MM.1S (cell line): ENCODE results near the gene CAMK2N1.

Source experiments
- DNase-seq: peaks from one replicate; pipeline ENCODE4 v3.0.0-alpha.2; 2015
- H2AFZ ChIP-seq: fragments of 300-600 bp; sonication (generic); 2 replicates; pipeline ENCODE4 v1.6.0; 2016; ENCODE audit warnings: antibody characterized with exemption, low read length
- H3F3A ChIP-seq: fragments of 300-600 bp; sonication (generic); 2 replicates; pipeline ENCODE4 v1.6.1; 2016; ENCODE audit warnings: mild to moderate bottlenecking, antibody characterized with exemption, low read length, moderate library complexity, mixed read lengths; ENCODE audit not compliant: insufficient read depth
- H3K27ac ChIP-seq: fragments of 300-600 bp; sonication (generic); 2 replicates; pipeline ENCODE4 v1.5.1; 2016; ENCODE audit warnings: mild to moderate bottlenecking, low read length
- H3K27me3 ChIP-seq: fragments of 300-600 bp; sonication (generic); replicated peaks from 2 replicates; pipeline ENCODE4 v1.6.0; 2016; ENCODE audit warnings: low read length; ENCODE audit not compliant: insufficient read depth
- H3K36me3 ChIP-seq: fragments of 300-600 bp; sonication (generic); replicated peaks from 2 replicates; pipeline ENCODE4 v1.6.1; 2016; ENCODE audit warnings: mild to moderate bottlenecking, low read length, mixed read lengths; ENCODE audit not compliant: insufficient read depth
- H3K4me1 ChIP-seq: fragments of 300-600 bp; sonication (generic); 2 replicates; pipeline ENCODE4 v1.6.1; 2016; ENCODE audit warnings: low read length, mixed read lengths
- H3K4me2 ChIP-seq: fragments of 300-600 bp; sonication (generic); 2 replicates; pipeline ENCODE4 v1.6.0; 2016; ENCODE audit warnings: low read depth, low read length
- H3K4me3 ChIP-seq: fragments of 300-600 bp; sonication (generic); 2 replicates; pipeline ENCODE4 v1.5.1; 2016; ENCODE audit warnings: low read length, mixed read lengths
- H3K79me2 ChIP-seq: fragments of 300-600 bp; sonication (generic); 2 replicates; pipeline ENCODE4 v1.6.1; 2016; ENCODE audit warnings: mixed run types, low read length, mixed read lengths
- H3K9ac ChIP-seq: fragments of 300-600 bp; sonication (generic); 2 replicates; pipeline ENCODE4 v1.6.1; 2016; ENCODE audit warnings: low read length, mixed read lengths
- H3K9me2 ChIP-seq: fragments of 300-600 bp; sonication (generic); replicated peaks from 2 replicates; pipeline ENCODE4 v1.6.1; 2016; ENCODE audit warnings: mild to moderate bottlenecking, low read length, mixed read lengths; ENCODE audit not compliant: insufficient read depth
- H3K9me3 ChIP-seq: fragments of 300-600 bp; sonication (generic); replicated peaks from 2 replicates; pipeline ENCODE4 v1.6.1; 2016; ENCODE audit warnings: mild to moderate bottlenecking, low read length, mixed read lengths; ENCODE audit not compliant: insufficient read depth
- H4K20me1 ChIP-seq: fragments of 300-600 bp; sonication (generic); 2 replicates; pipeline ENCODE4 v1.6.1; 2016; ENCODE audit warnings: mild to moderate bottlenecking, low read length, moderate library complexity, mixed read lengths; ENCODE audit not compliant: insufficient read depth
- EZH2 ChIP-seq: fragments of 300-600 bp; sonication (generic); optimal IDR thresholded peaks from 2 replicates; pipeline ENCODE3; 2017; ENCODE audit warnings: low read depth, mild to moderate bottlenecking, antibody characterized with exemption, low read length, mixed read lengths
- EZH2phosphoT487 ChIP-seq: fragments of 300-600 bp; sonication (generic); IDR thresholded peaks from 2 replicates; pipeline ENCODE4 v1.6.1; 2018; ENCODE audit warnings: antibody characterized with exemption, low read length
- TF ChIP-seq, protein P1 (sequence below): fragments of 300-600 bp; sonication (generic); IDR thresholded peaks from 2 replicates; pipeline ENCODE4 v1.5.1; 2016; ENCODE audit warnings: antibody characterized with exemption, low read length, mixed read lengths

CAMK2N1 gene

GRCh38 chr1:20437640-20438039 lies 48.4 kb downstream of the CAMK2N1 start:
- Histone ChIP-seq H3K9ac (no peak overlapping the region), H3K27me3 (peaks cover 76% of the 10 kb centered on the region), H3K9me3 (no peaks in the 10 kb centered on the region), H3F3A (no peaks in the 10 kb centered on the region), H2AFZ (no peak overlapping the region), H3K27ac (no peak overlapping the region), H3K4me2 (no peak overlapping the region), H3K9me2 (no peaks in the 10 kb centered on the region), H3K36me3 (no peaks in the 10 kb centered on the region), H3K4me1 (no peaks in the 10 kb centered on the region), H3K4me3 (no peak overlapping the region), H4K20me1 (no peaks in the 10 kb centered on the region), H3K79me2 (no peaks in the 10 kb centered on the region)
- TF ChIP-seq EZH2phosphoT487 (no peak), EZH2 (no peak)
- TF ChIP-seq, protein P1, sequence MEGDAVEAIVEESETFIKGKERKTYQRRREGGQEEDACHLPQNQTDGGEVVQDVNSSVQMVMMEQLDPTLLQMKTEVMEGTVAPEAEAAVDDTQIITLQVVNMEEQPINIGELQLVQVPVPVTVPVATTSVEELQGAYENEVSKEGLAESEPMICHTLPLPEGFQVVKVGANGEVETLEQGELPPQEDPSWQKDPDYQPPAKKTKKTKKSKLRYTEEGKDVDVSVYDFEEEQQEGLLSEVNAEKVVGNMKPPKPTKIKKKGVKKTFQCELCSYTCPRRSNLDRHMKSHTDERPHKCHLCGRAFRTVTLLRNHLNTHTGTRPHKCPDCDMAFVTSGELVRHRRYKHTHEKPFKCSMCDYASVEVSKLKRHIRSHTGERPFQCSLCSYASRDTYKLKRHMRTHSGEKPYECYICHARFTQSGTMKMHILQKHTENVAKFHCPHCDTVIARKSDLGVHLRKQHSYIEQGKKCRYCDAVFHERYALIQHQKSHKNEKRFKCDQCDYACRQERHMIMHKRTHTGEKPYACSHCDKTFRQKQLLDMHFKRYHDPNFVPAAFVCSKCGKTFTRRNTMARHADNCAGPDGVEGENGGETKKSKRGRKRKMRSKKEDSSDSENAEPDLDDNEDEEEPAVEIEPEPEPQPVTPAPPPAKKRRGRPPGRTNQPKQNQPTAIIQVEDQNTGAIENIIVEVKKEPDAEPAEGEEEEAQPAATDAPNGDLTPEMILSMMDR, result no peak
- DNase-seq, result no peak

GRCh38 chr1:20432891-20433290 lies 53.1 kb downstream of the CAMK2N1 start:
- Histone ChIP-seq H3K27me3 (peaks cover 89% of the 10 kb centered on the region), H3K9ac (no peak overlapping the region), H3K4me1 (no peaks in the 10 kb centered on the region), H3K4me3 (no peak overlapping the region), H3K79me2 (no peaks in the 10 kb centered on the region), H4K20me1 (no peaks in the 10 kb centered on the region), H3K9me3 (no peaks in the 10 kb centered on the region), H3F3A (no peaks in the 10 kb centered on the region), H3K36me3 (no peaks in the 10 kb centered on the region), H3K4me2 (no peak overlapping the region), H2AFZ (no peak overlapping the region), H3K9me2 (no peaks in the 10 kb centered on the region), H3K27ac (no peak overlapping the region)
- no peak for TF ChIP-seq EZH2
- TF ChIP-seq, protein P1, result no peak
- no peak for TF ChIP-seq EZH2phosphoT487
- DNase-seq, result no peak
